Skeletal muscle tissue (tissue), 4 donors: ENCODE measurements around the gene TBCD. TPM values are rescaled to one million over a fixed set of nuclear protein-coding genes. Genes with fewer than 3 reads are reported as not detected.

ENCODE experiments used
- H3K27ac ChIP-seq: one replicate; pipeline ENCODE4 v1.7.0; 2013; ENCODE audit warnings: mild to moderate bottlenecking, low read depth, low read length, inconsistent platforms
- H3K27me3 ChIP-seq, 3 donors: one replicate each; pipeline ENCODE4 v1.7.0; 2013; ENCODE audit warnings: low read length in 3 of 3; ENCODE audit not compliant: control insufficient read depth in 3 of 3, insufficient read depth in 3 of 3
- H3K36me3 ChIP-seq, 3 donors: one replicate each; pipeline ENCODE4 v1.7.0; 2013; ENCODE audit warnings: low read length in 3 of 3; ENCODE audit not compliant: control insufficient read depth in 3 of 3, insufficient read depth in 3 of 3
- H3K4me1 ChIP-seq, 3 donors: one replicate each; pipeline ENCODE4 v1.7.0; 2013; ENCODE audit warnings: low read length in 3 of 3, mild to moderate bottlenecking in 3 of 3; ENCODE audit not compliant: control insufficient read depth in 3 of 3, insufficient read depth in 3 of 3
- H3K4me3 ChIP-seq, 3 donors: one replicate each; pipeline ENCODE4 v1.7.0; 2013; ENCODE audit warnings: low read length in 3 of 3
- H3K9ac ChIP-seq, 3 donors: one replicate each; pipeline ENCODE4 v1.7.0; 2013; ENCODE audit warnings: low read length in 3 of 3, mild to moderate bottlenecking in 3 of 3, moderate library complexity in 2 of 3, low read depth in 1 of 3
- H3K9me3 ChIP-seq, 3 donors: one replicate each; pipeline ENCODE4 v1.7.0; 2013; ENCODE audit warnings: low read length in 3 of 3; ENCODE audit not compliant: control insufficient read depth in 3 of 3
- total RNA-seq: library from RNA; depleted of rRNA; stranded (reverse); fragments of >200 nt; gene quantifications from one replicate; pipeline ENCODE4 v1.2.3, GENCODE V29; 2014
- donor health status: Osteomylitis.

Gene TBCD
- total RNA-seq, 1 donor from 2014 or later, result 27.1 TPM

GRCh38 chr17:82907797-82908542 lies 156.1 kb downstream of the TBCD start:
- peaks cover 21 to 41% (median 30%) of the 10 kb centered on the region in 3 donors for H3K36me3 ChIP-seq
- H3K9ac ChIP-seq, result no peak overlapping the region
- H3K4me3 ChIP-seq, result no peak overlapping the region
- H3K27ac ChIP-seq, result no peak overlapping the region
- no peaks in the 10 kb centered on the region for H3K27me3 ChIP-seq
- H3K4me1 ChIP-seq, result peaks cover 10 to 14% (median 10%) of the 10 kb centered on the region in 3 donors
- no peaks in the 10 kb centered on the region for H3K9me3 ChIP-seq

GRCh38 chr17:82908543-82909160 lies 156.8 kb downstream of the TBCD start:
- H3K4me3 ChIP-seq, result no peak overlapping the region
- H3K9me3 ChIP-seq, result no peaks in the 10 kb centered on the region
- no peaks in the 10 kb centered on the region for H3K27me3 ChIP-seq
- H3K9ac ChIP-seq, result no peak overlapping the region
- peaks cover 10 to 18% (median 12%) of the 10 kb centered on the region in 3 donors for H3K4me1 ChIP-seq
- peaks cover 17 to 41% (median 30%) of the 10 kb centered on the region in 3 donors for H3K36me3 ChIP-seq
- H3K27ac ChIP-seq, result no peak overlapping the region

- no peaks in the 10 kb centered on the region for H3K27me3 ChIP-seq
- H3K4me3 ChIP-seq, result no peak overlapping the region
- peaks cover 10 to 22% (median 17%) of the 10 kb centered on the region in 3 donors for H3K4me1 ChIP-seq
- H3K9me3 ChIP-seq, result no peaks in the 10 kb centered on the region
- H3K9ac ChIP-seq, result no peak overlapping the region
- peaks cover 17 to 38% (median 25%) of the 10 kb centered on the region in 3 donors for H3K36me3 ChIP-seq
- no peak overlapping the region for H3K27ac ChIP-seq
Observed at GRCh38 chr17:82909322-82909904, 157.5 kb downstream of the TBCD start.

- Histone ChIP-seq H3K4me3 (no peak overlapping the region), H3K36me3 (peaks cover 16 to 38% (median 20%) of the 10 kb centered on the region in 3 donors), H3K4me1 (peaks cover 10 to 24% (median 18%) of the 10 kb centered on the region in 3 donors), H3K9ac (no peak overlapping the region), H3K9me3 (no peaks in the 10 kb centered on the region), H3K27me3 (no peaks in the 10 kb centered on the region), H3K27ac (no peak overlapping the region)
Observed at GRCh38 chr17:82910041-82910481, 158.2 kb downstream of the TBCD start.

- Histone ChIP-seq H3K36me3 (peaks cover 19 to 35% (median 20%) of the 10 kb centered on the region in 3 donors), H3K27me3 (no peaks in the 10 kb centered on the region), H3K27ac (no peak overlapping the region), H3K9ac (no peak overlapping the region), H3K9me3 (no peaks in the 10 kb centered on the region), H3K4me3 (no peak overlapping the region), H3K4me1 (peaks cover 10 to 24% (median 18%) of the 10 kb centered on the region in 3 donors)
Observed at GRCh38 chr17:82910770-82911169, 158.9 kb downstream of the TBCD start.

- Histone ChIP-seq H3K27me3 (no peaks in the 10 kb centered on the region), H3K27ac (no peak overlapping the region), H3K4me3 (no peak overlapping the region), H3K9me3 (no peaks in the 10 kb centered on the region), H3K4me1 (peaks cover 10 to 24% (median 18%) of the 10 kb centered on the region in 3 donors), H3K9ac (peak overlapping the region in 2 of 3 donors; percentile 43 to 54), H3K36me3 (peaks cover 12 to 27% (median 15%) of the 10 kb centered on the region in 3 donors)
Observed at GRCh38 chr17:82911822-82912221, 160.0 kb downstream of the TBCD start.

GRCh38 chr17:82912484-82913089 lies 160.7 kb downstream of the TBCD start:
- peaks cover 7 to 21% (median 14%) of the 10 kb centered on the region in 3 donors for H3K36me3 ChIP-seq

GRCh38 chr17:82913304-82914043 lies 161.6 kb downstream of the TBCD start:
- Histone ChIP-seq H3K36me3 (peaks cover 7 to 17% (median 8%) of the 10 kb centered on the region in 3 donors), H3K27me3 (no peaks in the 10 kb centered on the region), H3K9me3 (no peaks in the 10 kb centered on the region), H3K4me3 (peak overlapping the region in 1 of 3 donors; percentile 35), H3K27ac (no peak overlapping the region), H3K9ac (peak overlapping the region in 1 of 3 donors; percentile 8), H3K4me1 (peaks cover 10 to 24% (median 18%) of the 10 kb centered on the region in 3 donors)

More at GRCh38 chr17:82912484-82913089, 160.7 kb downstream of the TBCD start:
- H3K9me3 ChIP-seq, result no peaks in the 10 kb centered on the region
- peaks cover 10 to 24% (median 18%) of the 10 kb centered on the region in 3 donors for H3K4me1 ChIP-seq
- H3K4me3 ChIP-seq, result peak overlapping the region in 1 of 3 donors; percentile 35
- no peak overlapping the region for H3K27ac ChIP-seq
- H3K27me3 ChIP-seq, result no peaks in the 10 kb centered on the region
- H3K9ac ChIP-seq, result peak overlapping the region in 1 of 3 donors; percentile 54

GRCh38 chr17:82914375-82914774 lies 162.5 kb downstream of the TBCD start:
- Histone ChIP-seq H3K9ac (no peak overlapping the region), H3K4me1 (peaks cover 10 to 24% (median 18%) of the 10 kb centered on the region in 3 donors), H3K4me3 (peak overlapping the region in 1 of 3 donors; percentile 22), H3K27ac (no peak overlapping the region), H3K36me3 (peaks cover 8 to 17% (median 8%) of the 10 kb centered on the region in 3 donors), H3K27me3 (no peaks in the 10 kb centered on the region), H3K9me3 (no peaks in the 10 kb centered on the region)
